ENCODE data around the gene ARMC8. TPM values are rescaled to one million over a fixed set of nuclear protein-coding genes. Genes with fewer than 3 reads are reported as not detected.

ARMC8 gene
- total RNA-seq, 6 experiments from 2014 or later, result 15.5 to 24.6 (median 18.6) TPM

DNA sequence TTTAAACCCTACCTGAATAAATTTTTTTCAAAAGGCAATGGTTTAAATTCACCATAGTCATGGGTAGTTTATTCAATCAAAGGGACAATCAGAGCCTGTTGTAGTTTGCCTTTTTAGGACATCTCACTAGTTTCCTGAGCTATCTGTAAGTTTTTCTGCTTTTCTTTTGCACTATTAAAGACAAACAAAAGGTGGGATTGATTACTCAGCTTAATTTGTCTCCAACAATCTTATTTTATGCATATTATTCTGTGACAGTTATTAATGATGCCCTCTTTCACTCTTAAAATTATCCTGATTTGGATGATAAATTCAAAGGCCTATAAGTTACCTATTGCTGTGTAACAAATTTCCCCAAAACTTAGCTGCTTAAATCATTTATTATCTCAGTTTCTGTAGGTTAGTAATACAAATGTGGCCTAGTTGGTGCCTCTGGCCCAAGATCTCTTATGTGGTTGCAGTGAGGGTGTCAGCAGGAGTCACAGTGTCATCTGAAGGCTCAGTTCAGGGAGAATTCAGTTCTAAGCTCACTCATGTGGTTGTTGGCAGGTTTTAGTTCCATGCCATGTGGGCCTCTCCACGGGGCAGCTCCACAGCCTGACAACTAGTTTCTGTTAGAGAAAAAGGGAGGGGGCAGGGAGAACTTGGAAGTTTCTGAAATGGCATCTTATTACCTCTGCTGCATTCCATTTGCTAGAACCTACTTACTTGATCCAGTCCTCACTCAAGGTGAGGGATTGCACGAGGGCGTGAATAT lies 16.0 kb downstream of the ARMC8 start:
- ATAC-seq, result no peak
- DNase-seq, result no peak
- no peak overlapping the region for H3K27ac ChIP-seq
- no peaks in the 10 kb centered on the region for H3K36me3 ChIP-seq
- no CpG with 5 or more reads among the region's 3 CpGs for WGBS (ENCODE audit: insufficient coverage, low coverage, low lambda C conversion rate, missing lambda C conversion rate)
- intact Hi-C loops (cut with DNase I), result no loop called here
- TF ChIP-seq POLR2A (IDR thresholded peaks at IDR 0.05), result no peak
- TF ChIP-seq, protein P1, sequence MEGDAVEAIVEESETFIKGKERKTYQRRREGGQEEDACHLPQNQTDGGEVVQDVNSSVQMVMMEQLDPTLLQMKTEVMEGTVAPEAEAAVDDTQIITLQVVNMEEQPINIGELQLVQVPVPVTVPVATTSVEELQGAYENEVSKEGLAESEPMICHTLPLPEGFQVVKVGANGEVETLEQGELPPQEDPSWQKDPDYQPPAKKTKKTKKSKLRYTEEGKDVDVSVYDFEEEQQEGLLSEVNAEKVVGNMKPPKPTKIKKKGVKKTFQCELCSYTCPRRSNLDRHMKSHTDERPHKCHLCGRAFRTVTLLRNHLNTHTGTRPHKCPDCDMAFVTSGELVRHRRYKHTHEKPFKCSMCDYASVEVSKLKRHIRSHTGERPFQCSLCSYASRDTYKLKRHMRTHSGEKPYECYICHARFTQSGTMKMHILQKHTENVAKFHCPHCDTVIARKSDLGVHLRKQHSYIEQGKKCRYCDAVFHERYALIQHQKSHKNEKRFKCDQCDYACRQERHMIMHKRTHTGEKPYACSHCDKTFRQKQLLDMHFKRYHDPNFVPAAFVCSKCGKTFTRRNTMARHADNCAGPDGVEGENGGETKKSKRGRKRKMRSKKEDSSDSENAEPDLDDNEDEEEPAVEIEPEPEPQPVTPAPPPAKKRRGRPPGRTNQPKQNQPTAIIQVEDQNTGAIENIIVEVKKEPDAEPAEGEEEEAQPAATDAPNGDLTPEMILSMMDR (IDR thresholded peaks at IDR 0.05), result no peak
- H3K27me3 ChIP-seq, result no peaks in the 10 kb centered on the region
- no peaks in the 10 kb centered on the region for H3K4me1 ChIP-seq
- no peak overlapping the region for H3K4me3 ChIP-seq
- no peaks in the 10 kb centered on the region for H3K9me3 ChIP-seq

DNA sequence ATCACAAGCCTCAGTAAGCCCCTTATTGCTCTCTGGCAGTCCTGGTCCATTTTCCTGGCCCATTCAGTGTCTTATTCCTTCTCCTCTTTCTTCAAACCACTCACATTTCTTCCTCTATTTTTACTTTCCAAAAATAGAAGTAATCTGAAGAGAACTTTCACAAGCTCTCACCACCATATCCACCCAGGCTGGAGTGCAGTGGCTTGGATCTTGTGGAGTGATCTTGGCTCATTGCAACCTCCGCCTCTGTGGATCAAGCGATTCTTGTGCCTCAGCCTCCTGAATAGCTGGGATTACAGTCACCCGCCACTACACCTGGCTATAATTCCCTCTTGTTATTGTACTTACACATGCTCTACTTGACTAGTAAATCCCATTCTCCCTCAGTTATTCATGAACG lies 16.8 kb downstream of the ARMC8 start:
- TF ChIP-seq, protein P1 (IDR thresholded peaks at IDR 0.05), result no peak
- no peak for TF ChIP-seq POLR2A (IDR thresholded peaks at IDR 0.05)
- Histone ChIP-seq H3K27ac (no peak overlapping the region), H3K27me3 (no peaks in the 10 kb centered on the region), H3K4me3 (no peak overlapping the region), H3K9me3 (no peaks in the 10 kb centered on the region), H3K4me1 (no peaks in the 10 kb centered on the region), H3K36me3 (no peaks in the 10 kb centered on the region)
- intact Hi-C loops (cut with DNase I), result no loop called here
- DNase-seq (no peak), ATAC-seq (no peak)
- 87% methylated on average over 4 of the region's 4 CpGs for WGBS (ENCODE audit: insufficient coverage, low coverage, low lambda C conversion rate, missing lambda C conversion rate)

DNA sequence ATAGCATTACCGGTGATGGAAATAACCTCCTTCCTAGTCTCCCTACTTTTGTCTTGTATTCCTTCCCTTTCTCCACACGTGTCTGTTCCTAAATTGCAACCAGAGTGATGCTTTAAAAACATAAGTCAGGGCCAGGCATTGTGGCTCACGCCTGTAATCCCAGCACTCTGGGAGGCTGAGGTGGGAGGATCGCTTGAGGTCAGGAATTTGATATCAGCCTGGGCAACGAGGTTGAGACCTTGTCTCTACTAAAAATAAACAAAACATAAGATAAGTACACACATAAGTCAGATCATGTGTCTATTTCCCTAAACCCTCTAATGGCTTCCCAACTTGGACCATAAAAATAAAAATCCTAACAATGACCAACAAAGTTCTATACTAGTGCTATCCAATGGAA lies 18.4 kb downstream of the ARMC8 start:
- Histone ChIP-seq H3K4me3 (no peak overlapping the region), H3K9me3 (no peaks in the 10 kb centered on the region), H3K36me3 (no peaks in the 10 kb centered on the region), H3K4me1 (no peaks in the 10 kb centered on the region), H3K27ac (no peak overlapping the region), H3K27me3 (no peaks in the 10 kb centered on the region)
- DNase-seq (no peak), ATAC-seq (no peak)
- TF ChIP-seq, protein P1 (IDR thresholded peaks at IDR 0.05), result no peak
- TF ChIP-seq POLR2A (IDR thresholded peaks at IDR 0.05), result no peak
- 78% methylated on average over 5 of the region's 5 CpGs for WGBS (ENCODE audit: insufficient coverage, low coverage, low lambda C conversion rate, missing lambda C conversion rate)
- intact Hi-C loops (cut with DNase I), result no loop called here

DNA sequence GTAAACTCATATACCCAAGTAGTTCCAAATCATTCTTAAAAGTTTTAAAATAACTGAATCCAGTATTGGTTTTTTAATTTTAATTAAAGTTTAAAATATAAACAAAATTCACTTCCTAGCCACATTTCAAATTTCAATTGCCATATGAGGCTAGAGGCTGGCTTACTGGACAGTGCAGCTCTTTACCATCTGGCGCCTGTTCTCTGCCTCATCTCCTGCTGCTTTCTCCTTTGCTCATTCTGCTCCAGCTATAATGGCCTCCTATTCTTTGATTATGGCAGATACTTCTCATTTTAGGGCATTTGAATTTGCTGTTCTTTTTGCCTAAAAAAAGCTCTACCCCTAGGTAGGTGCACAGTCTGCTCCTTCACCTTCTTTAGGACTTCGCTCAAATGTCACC lies 19.1 kb downstream of the ARMC8 start:
- 88% methylated on average over 2 of the region's 2 CpGs for WGBS (ENCODE audit: insufficient coverage, low coverage, low lambda C conversion rate, missing lambda C conversion rate)
- ATAC-seq, result no peak
- TF ChIP-seq, protein P1 (IDR thresholded peaks at IDR 0.05), result no peak

More for the DNA sequence above, 19.1 kb downstream of the ARMC8 start:
- Histone ChIP-seq H3K9me3 (no peaks in the 10 kb centered on the region), H3K27ac (no peak overlapping the region), H3K4me3 (no peak overlapping the region), H3K4me1 (no peaks in the 10 kb centered on the region), H3K27me3 (no peaks in the 10 kb centered on the region), H3K36me3 (no peaks in the 10 kb centered on the region)
- intact Hi-C loops (cut with DNase I), result no loop called here
- DNase-seq, result no peak
